HepG2 (cell line): ENCODE measurements around the gene WDR54. TPM values are rescaled to one million over a fixed set of nuclear protein-coding genes. Genes with fewer than 3 reads are reported as not detected.
A peak's percentile ranks its signal among the peaks of the same experiment; 100 is the strongest.

Source experiments
- FOXA3 ChIP-seq: IDR thresholded peaks from 2 replicates; pipeline ENCODE4 v1.6.1; 2016; ENCODE audit warnings: missing genetic modification reagents, missing compliant biosample characterization
- FOXK2 ChIP-seq: fragments of 450-650 bp; IDR thresholded peaks from 2 replicates; pipeline ENCODE4 v1.6.1; 2016
- HINFP ChIP-seq: sonication (generic); formaldehyde crosslinking; IDR thresholded peaks from 2 replicates; pipeline ENCODE4 v1.4.0; 2020; ENCODE audit warnings: low read depth, mild to moderate bottlenecking, missing genetic modification reagents
- ISX ChIP-seq: sonication (generic); formaldehyde crosslinking; conservative IDR thresholded peaks from 2 replicates; pipeline ENCODE4 v1.5.0; 2020; ENCODE audit warnings: missing genetic modification reagents
- KLF13 ChIP-seq: sonication (generic); formaldehyde crosslinking; IDR thresholded peaks from 2 replicates; pipeline ENCODE4 v1.4.0; 2020; ENCODE audit warnings: mild to moderate bottlenecking, missing genetic modification reagents
- MAFF ChIP-seq: IDR thresholded peaks from 2 replicates; pipeline ENCODE4 v1.6.1; 2011; ENCODE audit warnings: low read depth, low read length, improper control_type of control experiment
- MLX ChIP-seq: IDR thresholded peaks from 2 replicates; pipeline ENCODE4 v1.6.1; 2016
- NFE2 ChIP-seq: sonication (generic); formaldehyde crosslinking; IDR thresholded peaks from 2 replicates; pipeline ENCODE4 v1.4.0; 2020; ENCODE audit warnings: missing genetic modification reagents
- RARA ChIP-seq: IDR thresholded peaks from 2 replicates; pipeline ENCODE4 v1.6.1; 2016; ENCODE audit warnings: missing genetic modification reagents, missing compliant biosample characterization
- RNF219 ChIP-seq: sonication (generic); formaldehyde crosslinking; IDR thresholded peaks from 2 replicates; pipeline ENCODE4 v1.5.0; 2020; ENCODE audit warnings: mild to moderate bottlenecking, missing genetic modification reagents
- SNRNP70 ChIP-seq: fragments of 200-400 bp; formaldehyde crosslinking; IDR thresholded peaks from 2 replicates; pipeline ENCODE4 v1.6.1; 2017; ENCODE audit warnings: mild to moderate bottlenecking, low read depth, low read length, moderate library complexity
- ZMYM2 ChIP-seq: sonication (generic); formaldehyde crosslinking; IDR thresholded peaks from 2 replicates; pipeline ENCODE4 v1.8.0; 2022; ENCODE audit warnings: mild to moderate bottlenecking, missing genetic modification reagents
- ZNF331 ChIP-seq: sonication (generic); formaldehyde crosslinking; IDR thresholded peaks from 2 replicates; pipeline ENCODE4 v1.4.0; 2020; ENCODE audit warnings: missing genetic modification reagents
- ZNF546 ChIP-seq: sonication (generic); formaldehyde crosslinking; conservative IDR thresholded peaks from 2 replicates; pipeline ENCODE4 v1.8.1; 2023; ENCODE audit warnings: mild to moderate bottlenecking, missing genetic modification reagents
- ZNF609 ChIP-seq: sonication (generic); formaldehyde crosslinking; IDR thresholded peaks from 2 replicates; pipeline ENCODE4 v1.4.0; 2020; ENCODE audit warnings: mild to moderate bottlenecking, missing genetic modification reagents, borderline replicate concordance
- ZNF709 ChIP-seq: sonication (generic); formaldehyde crosslinking; IDR thresholded peaks from 2 replicates; pipeline ENCODE4 v1.5.0; 2020; ENCODE audit warnings: mild to moderate bottlenecking, missing genetic modification reagents
- ZNF724P ChIP-seq: sonication (generic); formaldehyde crosslinking; IDR thresholded peaks from 2 replicates; pipeline ENCODE4 v1.8.0; 2022; ENCODE audit warnings: missing genetic modification reagents, borderline replicate concordance
- ZNF777 ChIP-seq: sonication (generic); formaldehyde crosslinking; IDR thresholded peaks from 2 replicates; pipeline ENCODE4 v1.4.0; 2020; ENCODE audit warnings: missing genetic modification reagents
- ZNF878 ChIP-seq: sonication (generic); formaldehyde crosslinking; IDR thresholded peaks from 2 replicates; pipeline ENCODE4 v1.8.1; 2023; ENCODE audit warnings: mild to moderate bottlenecking, missing genetic modification reagents, moderate library complexity
- ZXDC ChIP-seq: sonication (generic); formaldehyde crosslinking; IDR thresholded peaks from 2 replicates; pipeline ENCODE4 v1.5.0; 2020; ENCODE audit warnings: mild to moderate bottlenecking, missing genetic modification reagents
- polyA plus RNA-seq, 8 experiments: library from polyadenylated mRNA; depleted of rRNA in 3 of 8; stranded (reverse) in 7 of 8; unstranded in 1 of 8; fragments of >200 nt; fragmentation: Illumina TruSeq in 4 of 8; extraction: Trizol in 4 of 8; gene quantifications; 2 replicates each; pipeline versions ENCODE4 v1.2.1 to v1.2.3, GENCODE V29; 2011 to 2016; ENCODE audit warnings: low read depth in 4 of 8, missing spikeins in 1 of 8, mixed read lengths in 1 of 8; ENCODE audit not compliant: insufficient read depth in 1 of 8
- total RNA-seq, 5 experiments: library from RNA; depleted of rRNA; stranded (reverse); fragments of >200 nt; fragmentation: Illumina TruSeq; extraction: Trizol; gene quantifications; 2 replicates each; pipeline ENCODE4 v1.2.3, GENCODE V29; 2016; ENCODE audit warnings: low read depth in 1 of 5

Gene WDR54
- total and polyA plus RNA-seq, 2 of the 13 experiments (the other 11 are each of a cell fraction or from before 2014, with no cell fraction given), result 2.0 to 17.3 TPM

GRCh38 chr2:74457549-74458131, 36.1 kb downstream of the WDR54 start (continued):
- TF ChIP-seq ZNF878 (CRISPR knock-in tag), result no peak
- no peak for TF ChIP-seq SNRNP70
- TF ChIP-seq ZNF709 (CRISPR knock-in tag), result peak; percentile 96
- TF ChIP-seq NFE2 (CRISPR knock-in tag), result no peak
- peak; percentile 62; the same call in 1 of the 2 replicates for TF ChIP-seq ZMYM2 (CRISPR knock-in tag)
- TF ChIP-seq ZNF546 (CRISPR knock-in tag), result no peak
- peak; percentile 72 for TF ChIP-seq ZNF777 (CRISPR knock-in tag)
- 0 out of 2 replicates have a peak, but pooled peaks have one; percentile 5 for TF ChIP-seq MLX
- TF ChIP-seq HINFP (CRISPR knock-in tag), result peak; percentile 97
- no peak for TF ChIP-seq ZNF331 (CRISPR knock-in tag)
- no peak for TF ChIP-seq RARA
- TF ChIP-seq KLF13, result no peak
- TF ChIP-seq ZNF724P (CRISPR knock-in tag), result no peak
- TF ChIP-seq ZNF609 (CRISPR knock-in tag), result no peak
- no peak for TF ChIP-seq ZXDC (CRISPR knock-in tag)
- TF ChIP-seq FOXA3, result peak; percentile 19; the same call in 1 of the 2 replicates
- TF ChIP-seq RNF219 (CRISPR knock-in tag), result no peak
- no peak for TF ChIP-seq ISX (CRISPR knock-in tag)
- TF ChIP-seq FOXK2, result no peak
- no peak for TF ChIP-seq MAFF
